Stomach (tissue), 4 donors: Measurements from ENCODE around the gene STAMBPL1.

Experiments
- EP300 ChIP-seq: sonication (generic); formaldehyde crosslinking; IDR thresholded peaks from one replicate; pipeline ENCODE4 v1.6.1; 2017; ENCODE audit warnings: antibody characterized with exemption
- POLR2AphosphoS5 ChIP-seq, 3 donors: sonication (generic); formaldehyde crosslinking; IDR thresholded peaks; one replicate each; pipeline ENCODE4 v1.6.1; 2016; ENCODE audit warnings: antibody characterized with exemption in 3 of 3
- TF ChIP-seq, protein P1 (sequence below), 7 experiments: fragments of 450-650 bp in 4 of 7; fragments of 200-600 bp in 3 of 7; sonication (generic) in 3 of 7; IDR thresholded peaks; one replicate each; pipeline ENCODE4 v1.5.1; 2016 to 2019; ENCODE audit warnings: antibody characterized with exemption in 7 of 7, control low read depth in 2 of 7, mild to moderate bottlenecking in 1 of 7

DNA sequence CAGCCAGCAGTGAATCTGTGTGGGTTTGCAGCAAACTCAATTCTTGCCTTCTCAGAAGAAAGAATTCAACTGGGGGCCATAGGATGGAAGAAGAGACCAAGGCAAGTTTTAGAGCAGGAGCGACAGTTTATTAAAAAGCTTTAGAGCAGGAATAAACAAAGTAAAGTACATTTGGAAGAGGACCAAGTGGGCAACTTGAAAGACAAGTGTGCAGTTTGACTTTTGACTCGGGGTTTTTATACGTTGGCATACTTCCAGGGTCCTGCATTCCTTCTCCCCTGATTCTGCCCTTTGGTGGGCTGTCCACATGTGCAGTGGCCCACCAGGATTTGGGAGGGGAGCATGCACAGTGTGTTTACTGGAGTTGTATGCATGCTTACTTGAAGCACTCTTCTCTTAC lies 25.4 kb upstream of the STAMBPL1 start:
- TF ChIP-seq EP300 = no peak
- TF ChIP-seq, protein P1, sequence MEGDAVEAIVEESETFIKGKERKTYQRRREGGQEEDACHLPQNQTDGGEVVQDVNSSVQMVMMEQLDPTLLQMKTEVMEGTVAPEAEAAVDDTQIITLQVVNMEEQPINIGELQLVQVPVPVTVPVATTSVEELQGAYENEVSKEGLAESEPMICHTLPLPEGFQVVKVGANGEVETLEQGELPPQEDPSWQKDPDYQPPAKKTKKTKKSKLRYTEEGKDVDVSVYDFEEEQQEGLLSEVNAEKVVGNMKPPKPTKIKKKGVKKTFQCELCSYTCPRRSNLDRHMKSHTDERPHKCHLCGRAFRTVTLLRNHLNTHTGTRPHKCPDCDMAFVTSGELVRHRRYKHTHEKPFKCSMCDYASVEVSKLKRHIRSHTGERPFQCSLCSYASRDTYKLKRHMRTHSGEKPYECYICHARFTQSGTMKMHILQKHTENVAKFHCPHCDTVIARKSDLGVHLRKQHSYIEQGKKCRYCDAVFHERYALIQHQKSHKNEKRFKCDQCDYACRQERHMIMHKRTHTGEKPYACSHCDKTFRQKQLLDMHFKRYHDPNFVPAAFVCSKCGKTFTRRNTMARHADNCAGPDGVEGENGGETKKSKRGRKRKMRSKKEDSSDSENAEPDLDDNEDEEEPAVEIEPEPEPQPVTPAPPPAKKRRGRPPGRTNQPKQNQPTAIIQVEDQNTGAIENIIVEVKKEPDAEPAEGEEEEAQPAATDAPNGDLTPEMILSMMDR (IDR thresholded peaks at IDR 0.05) = no peak
- no peak for TF ChIP-seq POLR2AphosphoS5 (IDR thresholded peaks at IDR 0.05)
